Measurements from ENCODE around the gene B4GALNT2.
"Not testable (repeated sequence)": the region's sequence is repeated elsewhere in the genome, so short reads cannot be mapped to it uniquely, and the experiment has no call there.

Gene B4GALNT2

DNA sequence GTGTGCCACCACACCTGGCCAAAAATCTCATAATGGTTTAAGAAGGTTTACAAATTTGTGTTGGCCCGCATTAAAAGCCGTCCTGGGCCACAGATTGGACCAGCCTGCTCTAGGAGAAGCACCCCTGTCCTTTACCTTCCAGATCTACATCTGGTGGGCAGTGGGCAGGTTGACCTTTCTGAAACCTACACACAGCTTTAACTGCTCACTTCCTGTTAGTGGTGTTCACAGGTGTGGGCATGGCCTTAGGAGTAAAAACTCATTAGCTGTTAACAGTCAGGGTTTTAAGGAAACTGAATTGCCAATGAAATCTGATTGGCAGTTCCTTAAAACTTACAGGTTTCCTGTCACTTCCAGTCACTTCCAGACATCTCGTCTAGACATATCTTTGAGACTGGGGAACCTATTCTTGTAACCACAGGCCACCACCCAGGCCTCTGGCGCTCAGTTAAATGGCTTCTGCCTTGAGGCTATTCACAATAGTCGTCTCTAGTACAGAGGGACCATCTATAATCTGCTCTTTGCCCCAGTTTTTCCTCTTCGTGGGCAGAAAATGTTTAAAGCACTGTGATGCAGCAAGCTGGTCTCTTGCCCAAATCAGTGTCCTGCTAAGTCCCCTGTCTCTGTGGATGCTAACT, 48.5 kb downstream of the B4GALNT2 start:
- no peak for DNase-seq (ENCODE audit: low spot score)

GRCh38 chr17:49183341-49183740, 50.8 kb downstream of the B4GALNT2 start:
- no peak for DNase-seq (ENCODE audit: low spot score)

DNA sequence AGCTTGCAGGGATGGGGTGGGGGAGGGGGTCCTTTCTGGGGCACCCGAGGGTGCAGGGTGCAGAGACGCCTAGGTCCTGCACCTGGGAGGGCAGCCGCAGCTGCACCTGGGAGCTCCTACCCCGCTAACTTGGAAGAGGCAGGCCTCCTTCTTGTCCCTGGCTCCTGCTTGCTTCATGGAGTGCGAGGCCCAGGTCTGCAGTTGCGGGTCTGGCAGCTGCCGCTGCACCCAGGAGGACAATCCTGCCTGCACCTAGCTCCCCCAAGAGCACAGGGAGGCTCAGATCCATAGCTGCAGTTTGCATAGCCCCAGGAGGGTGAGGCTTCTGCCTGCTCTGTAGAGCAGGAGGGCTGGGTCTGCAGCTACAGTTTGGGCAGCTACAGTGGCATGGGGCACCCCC, 51.2 kb downstream of the B4GALNT2 start:
- DNase-seq (ENCODE audit: low spot score): no peak

- DNase-seq (ENCODE audit: low spot score): not testable (repeated sequence)
These were observed 52.0 kb downstream of the B4GALNT2 start for GRCh38 chr17:49184522-49184921.

GRCh38 chr17:49185381-49185780, 52.8 kb downstream of the B4GALNT2 start:
- DNase-seq (ENCODE audit: low spot score): not testable (repeated sequence)

- DNase-seq (ENCODE audit: low spot score): no peak
These were observed 54.7 kb downstream of the B4GALNT2 start for GRCh38 chr17:49187301-49187700.

DNA sequence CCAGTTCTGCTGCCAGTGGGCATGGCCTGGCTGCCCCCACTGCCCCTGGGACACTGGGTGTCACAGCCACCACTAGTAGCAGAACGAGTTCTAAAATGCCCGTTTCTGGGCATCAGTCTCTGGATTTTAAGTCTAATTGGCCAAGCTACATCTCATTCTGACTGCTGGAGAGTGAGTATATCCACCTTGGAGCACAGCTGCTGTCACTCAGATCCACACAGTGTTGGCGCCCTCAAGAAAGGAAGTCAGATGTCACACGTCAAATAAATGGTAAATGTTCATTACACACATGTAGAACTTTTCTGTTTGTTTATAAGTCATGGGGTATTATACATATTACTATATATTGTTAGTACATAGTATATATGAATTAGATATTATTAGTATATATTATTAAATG, 58.4 kb downstream of the B4GALNT2 start:
- DNase-seq (ENCODE audit: low spot score): no peak

DNA sequence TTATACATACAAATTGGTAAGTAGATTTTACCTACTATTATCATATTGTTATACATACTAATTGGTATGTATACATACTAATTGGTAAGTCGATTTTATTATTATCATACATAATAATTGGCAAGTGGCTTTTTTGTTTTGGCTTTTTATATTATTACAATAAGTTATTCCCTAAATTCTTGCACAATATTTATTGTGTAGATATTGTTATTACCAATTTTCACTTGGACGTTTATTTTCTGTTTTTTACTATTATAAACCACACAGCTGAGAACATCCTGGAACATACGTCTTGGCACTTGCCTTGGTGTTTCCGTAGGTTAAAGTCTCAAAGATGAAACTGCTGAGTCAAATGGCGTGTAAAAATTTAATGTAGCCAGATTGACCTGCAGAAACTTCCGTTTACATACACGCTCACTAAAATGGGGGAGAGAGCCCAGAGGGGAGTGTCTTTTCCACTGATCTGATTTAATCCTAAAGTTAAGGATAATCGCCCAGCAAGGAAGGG, 58.9 kb downstream of the B4GALNT2 start:
- DNase-seq (ENCODE audit: low spot score): no peak

DNA sequence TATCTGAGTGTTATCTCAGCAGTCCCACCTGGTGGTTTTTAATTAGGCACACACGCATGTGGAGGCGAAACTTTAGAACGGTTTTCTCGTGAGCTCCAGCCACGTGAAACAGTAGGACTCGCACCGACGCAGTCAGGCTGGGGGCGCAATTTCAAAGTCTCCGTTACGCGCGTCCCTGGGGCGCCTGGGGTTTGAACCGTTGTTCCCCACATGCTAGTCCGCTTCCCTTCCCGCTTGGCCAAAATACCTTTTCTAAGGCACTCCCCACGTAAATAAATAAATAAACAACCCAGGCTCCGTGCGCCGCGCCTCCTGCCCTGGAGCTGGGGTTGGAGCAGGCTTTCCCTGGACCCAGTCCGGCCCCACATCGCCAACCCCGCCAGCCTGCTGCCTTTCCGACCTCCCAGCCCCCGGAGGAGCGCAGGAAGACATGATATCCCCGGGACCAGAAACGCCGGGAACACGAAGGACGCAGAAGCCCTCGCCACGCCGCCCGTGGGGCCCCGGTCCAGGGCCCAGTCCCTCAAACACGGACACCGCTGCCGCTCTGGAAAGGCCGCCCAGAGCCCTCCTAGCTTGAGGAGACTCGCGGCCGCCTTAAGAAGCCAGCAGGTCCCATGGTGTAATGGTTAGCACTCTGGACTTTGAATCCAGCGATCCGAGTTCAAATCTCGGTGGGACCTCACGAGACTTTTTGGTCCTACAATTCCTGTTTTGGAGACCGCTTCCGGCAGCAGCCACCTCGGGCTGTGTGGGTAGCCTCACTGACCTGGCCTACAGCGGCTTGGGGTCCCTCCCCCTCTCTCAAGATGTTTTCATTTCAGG, 59.6 kb downstream of the B4GALNT2 start:
- DNase-seq (ENCODE audit: low spot score): peak; percentile 94

DNA sequence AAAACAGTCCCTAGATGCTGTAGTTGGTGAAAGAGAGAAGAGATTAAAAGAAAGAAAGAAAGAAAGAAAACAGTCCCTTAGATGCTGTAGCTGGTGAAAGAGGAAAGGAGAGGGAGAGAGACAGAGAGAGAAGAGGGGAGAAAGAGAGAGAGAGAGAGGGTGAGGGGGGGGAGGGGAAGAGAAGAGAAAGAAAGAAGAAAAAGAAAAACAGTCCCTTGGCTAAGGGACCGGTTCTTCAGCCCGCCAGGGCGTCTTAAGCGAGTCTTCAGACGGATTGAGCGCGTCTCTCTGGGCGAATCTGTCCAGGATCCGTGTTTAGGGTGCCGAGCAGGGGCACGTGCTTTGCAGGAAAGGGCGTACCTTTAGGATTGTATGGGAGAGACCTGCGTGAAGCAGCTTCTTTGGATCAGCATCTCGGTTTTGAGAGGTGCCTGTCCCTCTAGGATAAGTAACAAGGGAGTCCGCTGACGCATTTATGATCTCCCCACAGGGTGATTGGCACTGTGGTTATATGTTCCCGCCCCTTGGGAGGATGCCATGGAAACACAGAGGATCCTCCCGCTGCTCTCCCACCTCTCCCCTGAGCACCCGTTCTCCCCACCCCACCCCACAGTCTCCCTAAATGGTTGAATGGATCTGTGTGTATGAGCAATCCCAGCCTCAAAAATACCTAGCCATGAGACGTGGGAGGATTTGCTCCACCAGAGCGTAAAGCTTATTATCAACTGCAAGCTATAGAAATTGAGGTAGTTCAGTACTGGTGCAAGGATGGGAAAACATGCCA, 61.1 kb downstream of the B4GALNT2 start:
- peak; percentile 82 for DNase-seq (ENCODE audit: low spot score)

GRCh38 chr17:49194297-49194607, 61.7 kb downstream of the B4GALNT2 start:
- no peak for DNase-seq (ENCODE audit: low spot score)

DNA sequence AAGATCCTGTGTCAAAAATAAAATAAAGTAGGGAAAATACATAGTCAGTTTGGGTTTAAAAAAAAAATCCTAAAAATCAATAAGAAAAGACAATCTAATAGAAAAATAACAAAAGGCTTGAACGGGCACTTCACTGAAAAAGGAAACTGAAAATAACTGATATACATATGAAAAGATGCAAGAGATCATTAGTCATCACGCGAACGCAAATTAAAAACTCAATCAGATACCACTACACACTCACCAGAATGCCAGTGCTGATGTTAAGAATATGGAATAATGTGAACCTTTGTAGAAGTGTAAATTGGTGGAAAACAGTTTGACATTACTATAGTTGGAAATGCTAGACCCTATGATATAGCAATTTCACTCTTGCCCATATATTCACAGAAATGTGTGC, 63.2 kb downstream of the B4GALNT2 start:
- no peak for DNase-seq (ENCODE audit: low spot score)

DNA sequence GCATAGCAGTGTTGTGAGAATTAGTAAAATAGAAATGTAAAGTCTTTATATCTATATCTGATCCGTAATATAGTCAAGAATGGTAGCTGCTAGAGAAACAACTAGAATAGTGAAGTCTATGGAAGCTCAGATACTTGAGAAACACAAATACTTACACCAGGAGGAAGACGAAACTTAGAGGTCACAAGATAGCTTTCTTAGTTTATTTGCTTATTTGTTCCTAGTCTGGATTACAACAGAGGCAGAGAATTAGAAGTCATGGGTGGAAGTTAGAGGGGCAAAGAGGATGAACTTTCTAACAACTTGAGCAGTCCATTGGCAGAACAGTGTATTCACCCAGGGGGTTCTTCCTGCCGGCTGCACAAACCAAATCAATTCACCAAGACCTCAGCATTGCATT, 64.0 kb downstream of the B4GALNT2 start:
- no peak for DNase-seq (ENCODE audit: low spot score)

DNA sequence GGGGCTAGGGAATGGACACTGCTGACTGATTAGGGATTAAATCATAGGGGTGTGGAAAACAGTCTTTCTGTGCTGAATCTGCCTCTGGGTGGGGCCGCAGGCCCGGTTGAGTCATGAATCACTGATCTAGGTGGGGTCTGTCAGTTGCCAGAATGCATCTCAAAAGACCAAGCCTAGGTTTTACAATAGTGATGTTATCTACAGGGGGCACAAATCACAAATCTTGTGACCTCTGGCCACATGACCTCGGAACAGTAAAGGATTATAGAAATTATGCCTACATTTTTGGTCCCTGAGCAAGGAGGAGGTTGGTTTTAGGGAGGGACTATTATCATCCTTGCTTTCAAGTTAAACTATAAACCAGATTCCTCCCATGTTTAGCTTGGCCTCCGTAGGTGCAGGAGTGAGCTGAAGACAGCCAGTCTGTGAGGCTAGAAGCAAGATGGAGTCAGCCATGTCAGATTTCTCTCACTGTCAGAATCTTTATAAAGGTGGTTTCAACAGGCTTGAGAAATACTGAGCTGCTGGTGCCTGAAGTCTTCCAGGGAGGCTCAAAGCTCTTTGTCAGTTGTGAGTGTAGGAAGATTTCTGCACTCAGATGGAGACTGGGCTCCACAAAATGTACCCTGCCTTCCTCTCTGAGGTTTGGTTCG, 64.9 kb downstream of the B4GALNT2 start:
- no peak for DNase-seq (ENCODE audit: low spot score)

DNA sequence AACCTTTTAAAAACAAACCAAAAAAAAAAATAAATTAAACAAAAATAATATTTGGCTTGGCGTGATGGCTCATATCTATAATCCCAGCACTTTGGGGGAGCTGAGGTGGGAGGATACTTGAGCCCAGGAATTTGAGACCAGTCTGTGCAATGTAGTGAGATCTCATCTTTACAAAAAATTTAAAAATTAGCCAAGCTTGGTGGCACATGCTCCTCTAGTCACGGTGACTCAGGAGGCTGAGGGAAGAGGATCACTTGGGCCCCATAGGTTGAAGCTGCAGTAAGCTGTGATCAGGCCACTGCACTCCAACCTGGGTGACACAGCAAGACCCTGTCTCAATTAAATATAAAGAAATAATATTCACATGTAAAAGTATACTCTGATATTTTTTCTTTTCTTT, 65.6 kb downstream of the B4GALNT2 start:
- DNase-seq (ENCODE audit: low spot score): no peak

DNA sequence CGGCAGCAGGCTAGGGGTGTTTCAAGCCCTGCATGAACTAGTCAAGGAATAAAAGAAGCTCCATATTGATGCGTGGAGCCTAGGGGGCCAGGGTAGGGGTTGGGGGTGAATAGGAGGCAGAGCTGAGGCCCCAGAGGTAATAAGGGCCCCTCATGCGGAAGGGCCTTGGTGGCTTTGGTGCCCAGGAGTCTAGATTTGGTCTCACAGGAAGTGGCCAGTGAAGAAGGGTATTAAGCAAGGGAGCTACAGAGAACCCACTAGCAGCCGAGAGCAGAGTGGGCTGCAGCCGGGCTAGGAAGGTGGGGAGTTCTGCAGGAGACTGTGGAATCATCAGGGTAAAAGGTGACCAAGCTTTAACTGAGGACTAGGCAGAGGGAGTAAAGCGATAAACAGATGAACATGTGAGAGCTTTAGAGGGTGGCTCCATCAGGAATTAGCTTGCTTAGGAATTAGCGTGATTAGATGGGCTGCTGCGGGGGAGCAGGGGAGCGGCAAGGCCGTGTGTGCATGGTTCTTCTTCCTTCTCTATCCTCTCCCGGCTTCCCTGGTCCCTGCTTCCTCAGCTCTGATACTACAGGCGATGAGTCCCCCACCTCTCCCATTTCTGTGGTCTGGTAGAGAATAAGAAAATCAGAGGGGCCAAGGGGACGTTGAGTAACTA, 68.0 kb downstream of the B4GALNT2 start:
- DNase-seq (ENCODE audit: low spot score): no peak

- no peak for DNase-seq (ENCODE audit: low spot score)
These were observed 68.9 kb downstream of the B4GALNT2 start for GRCh38 chr17:49201481-49201927.

DNA sequence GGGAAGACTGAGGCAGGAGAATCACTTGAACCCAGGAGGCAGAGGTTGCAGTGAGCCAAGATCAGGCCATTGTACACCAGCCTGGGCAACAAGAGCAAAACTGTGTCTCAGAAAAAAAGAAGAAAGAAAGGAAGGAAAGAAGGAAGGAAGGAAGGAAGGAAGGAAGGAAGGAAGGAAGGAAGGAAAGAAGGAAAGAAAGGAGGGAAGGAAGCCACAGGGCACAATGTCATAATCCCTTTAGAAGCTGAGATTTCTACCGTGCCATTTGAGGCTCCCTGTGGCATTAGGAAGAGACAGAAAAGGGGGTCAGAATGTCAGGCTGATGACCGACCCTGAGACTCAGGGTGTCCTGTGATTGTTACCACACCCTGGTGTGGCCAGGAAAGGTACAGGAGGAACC, 71.2 kb downstream of the B4GALNT2 start:
- no peak for DNase-seq (ENCODE audit: low spot score)

GRCh38 chr17:49204516-49204915, 71.9 kb downstream of the B4GALNT2 start:
- no peak for DNase-seq (ENCODE audit: low spot score)

DNA sequence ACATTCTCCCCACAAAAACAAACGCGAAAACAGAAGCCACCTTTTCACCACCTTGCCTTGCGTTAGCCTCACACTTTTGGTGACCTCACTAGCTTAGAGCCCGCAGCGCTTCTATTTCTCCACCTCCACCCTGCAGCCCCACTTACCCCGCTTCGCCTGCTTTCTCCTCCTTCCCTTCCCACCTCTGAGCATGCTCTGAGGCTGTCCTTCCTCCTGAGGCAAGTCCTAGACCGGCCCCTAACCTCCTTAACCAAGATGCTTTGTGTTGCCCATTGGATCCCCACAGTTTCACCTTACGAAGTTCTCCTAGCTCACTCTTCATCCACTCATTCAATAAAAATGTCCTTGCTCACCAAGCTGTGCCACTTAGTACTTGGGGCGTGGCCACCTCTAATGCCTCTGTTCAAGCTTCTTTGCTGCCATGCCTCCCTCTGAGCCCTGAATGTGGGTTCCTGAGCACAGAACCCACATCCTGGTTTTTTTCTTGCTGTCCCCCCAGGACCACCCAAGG, 76.5 kb downstream of the B4GALNT2 start:
- no peak for DNase-seq (ENCODE audit: low spot score)

Measured in Ammon's horn (tissue), 1 donor.